IMR-90 (cell line): ENCODE measurements around the gene RHPN2. TPM values are rescaled to one million over a fixed set of nuclear protein-coding genes. Genes with fewer than 3 reads are reported as not detected.

Source experiments
- ATAC-seq: fragments of 200-7000 bp; cut with Tn5 transposase; 2 replicates; pipeline ENCODE4 v1.9.1; 2020; ENCODE audit warnings: low read depth, mild to moderate bottlenecking, moderate library complexity
- BruUV-seq: library from RNA; stranded (reverse); fragments of 400-500 nt; replicated peaks from 2 replicates; lab custom pipeline; 2021; lab: Mats Ljungman, UMichigan
- CTCF ChIA-PET: fragments of 300-600 bp; formaldehyde crosslinking; extraction: SDS; loops from one replicate; lab custom pipeline; 2021; ENCODE audit warnings: antibody characterized with exemption; lab: Yijun Ruan, JAX
- POLR2A ChIA-PET: fragments of 300-600 bp; sonication (Branson Sonifier 250); formaldehyde crosslinking; loops from one replicate; lab custom pipeline; 2022; ENCODE audit warnings: antibody characterized with exemption; ENCODE audit not compliant: unreplicated experiment; lab: Charles Lee
- DNase-seq: peaks from one replicate; pipeline ENCODE4 v3.0.0; 2013
- H2AFZ ChIP-seq: replicated peaks from 2 replicates; pipeline ENCODE3; 2013; ENCODE audit warnings: low read length, mild to moderate bottlenecking; ENCODE audit not compliant: poor library complexity
- H2AK5ac ChIP-seq: 2 replicates; pipeline ENCODE4 v1.6.1; 2013; ENCODE audit warnings: low read depth, low read length, inconsistent platforms
- H2AK9ac ChIP-seq: replicated peaks from 2 replicates; pipeline ENCODE3; 2013; ENCODE audit warnings: mild to moderate bottlenecking, low read depth, low read length, moderate library complexity; ENCODE audit not compliant: poor library complexity
- H2BK120ac ChIP-seq: 2 replicates; pipeline ENCODE4 v1.6.1; 2013; ENCODE audit warnings: low read depth, low read length, inconsistent platforms
- H2BK15ac ChIP-seq: 3 replicates; pipeline ENCODE4 v1.6.1; 2013; ENCODE audit warnings: low read depth, low read length, inconsistent platforms
- H2BK20ac ChIP-seq: 2 replicates; pipeline ENCODE4 v1.6.1; 2013; ENCODE audit warnings: low read depth, mild to moderate bottlenecking, inconsistent platforms, low read length, moderate library complexity
- H2BK5ac ChIP-seq: 2 replicates; pipeline ENCODE4 v1.6.1; 2013; ENCODE audit warnings: mild to moderate bottlenecking, low read depth, low read length, inconsistent platforms; ENCODE audit not compliant: poor library complexity, severe bottlenecking
- H3K14ac ChIP-seq: replicated peaks from 2 replicates; pipeline ENCODE4 v1.6.1; 2013; ENCODE audit warnings: low read depth, low read length, inconsistent platforms
- H3K18ac ChIP-seq: 2 replicates; pipeline ENCODE4 v1.6.1; 2013; ENCODE audit warnings: low read depth, low read length, control low read depth
- H3K23ac ChIP-seq: 2 replicates; pipeline ENCODE4 v1.6.1; 2013; ENCODE audit warnings: low read depth, low read length, inconsistent platforms
- H3K27ac ChIP-seq: 2 replicates; pipeline ENCODE4 v1.5.1; 2013; ENCODE audit warnings: mild to moderate bottlenecking, control low read depth, low read length; ENCODE audit not compliant: insufficient read depth
- H3K27me3 ChIP-seq: 2 replicates; pipeline ENCODE4 v1.6.1; 2013; ENCODE audit warnings: low read length; ENCODE audit not compliant: control insufficient read depth, insufficient read depth
- H3K36me3 ChIP-seq: 2 replicates; pipeline ENCODE4 v1.6.1; 2013; ENCODE audit warnings: low read length, mixed read lengths; ENCODE audit not compliant: control insufficient read depth, insufficient read depth
- H3K4ac ChIP-seq: 2 replicates; pipeline ENCODE4 v1.6.1; 2013; ENCODE audit warnings: low read depth, low read length, inconsistent platforms
- H3K4me1 ChIP-seq: 2 replicates; pipeline ENCODE4 v1.6.1; 2013; ENCODE audit warnings: low read length, mixed read lengths; ENCODE audit not compliant: control insufficient read depth, insufficient read depth
- H3K4me2 ChIP-seq: 2 replicates; pipeline ENCODE4 v1.6.1; 2013; ENCODE audit warnings: low read depth, mild to moderate bottlenecking, control low read depth, low read length, moderate library complexity
- H3K4me3 ChIP-seq: 2 replicates; pipeline ENCODE4 v1.5.1; 2013; ENCODE audit warnings: low read depth, mild to moderate bottlenecking, control low read depth, low read length, moderate library complexity; ENCODE audit not compliant: insufficient read depth
- H3K56ac ChIP-seq: 2 replicates; pipeline ENCODE4 v1.6.1; 2013; ENCODE audit warnings: low read length, inconsistent platforms; ENCODE audit not compliant: insufficient read depth; ENCODE audit errors: extremely low read depth
- H3K79me1 ChIP-seq, 2 experiments: 2 replicates each; pipeline ENCODE4 v1.6.1; 2013; ENCODE audit warnings: low read length in 2 of 2, inconsistent platforms in 1 of 2, low read depth in 1 of 2
- H3K9ac ChIP-seq: 2 replicates; pipeline ENCODE4 v1.6.1; 2013; ENCODE audit warnings: low read depth, low read length, control low read depth
- H3K9me1 ChIP-seq: 2 replicates; pipeline ENCODE4 v1.6.1; 2013; ENCODE audit warnings: low read length, inconsistent platforms; ENCODE audit not compliant: insufficient read depth
- H3K9me3 ChIP-seq: 2 replicates; pipeline ENCODE4 v1.6.1; 2013; ENCODE audit warnings: low read length; ENCODE audit not compliant: control insufficient read depth, insufficient read depth
- H4K20me1 ChIP-seq: 2 replicates; pipeline ENCODE4 v1.6.1; 2013; ENCODE audit warnings: low read length, inconsistent platforms; ENCODE audit not compliant: insufficient read depth
- H4K5ac ChIP-seq: 2 replicates; pipeline ENCODE4 v1.6.1; 2013; ENCODE audit warnings: mild to moderate bottlenecking, low read depth, low read length, control low read depth
- H4K8ac ChIP-seq, 2 experiments: 2 replicates each; pipeline ENCODE4 v1.6.1; 2013; ENCODE audit warnings: low read depth in 2 of 2, low read length in 2 of 2, control low read depth in 1 of 2, inconsistent platforms in 1 of 2
- H4K91ac ChIP-seq: 2 replicates; pipeline ENCODE4 v1.6.1; 2013; ENCODE audit warnings: low read depth, low read length, inconsistent platforms; ENCODE audit not compliant: insufficient read depth
- CHD1 ChIP-seq: IDR thresholded peaks from 2 replicates; pipeline ENCODE4 v1.6.1; 2012; ENCODE audit warnings: low read depth, low read length, improper control_type of control experiment
- FOS ChIP-seq: fragments of 150-350 bp; IDR thresholded peaks from 2 replicates; pipeline ENCODE4 v1.6.1; 2016; ENCODE audit warnings: low read depth, low read length
- MAZ ChIP-seq: IDR thresholded peaks from 2 replicates; pipeline ENCODE4 v1.6.1; 2012; ENCODE audit warnings: low read depth, mild to moderate bottlenecking, low read length, improper control_type of control experiment, moderate library complexity, borderline replicate concordance
- MXI1 ChIP-seq: IDR thresholded peaks from 2 replicates; pipeline ENCODE4 v1.6.1; 2012; ENCODE audit warnings: low read depth, mild to moderate bottlenecking, low read length, moderate library complexity, borderline replicate concordance
- NFE2L2 ChIP-seq: fragments of 150-350 bp; IDR thresholded peaks from 2 replicates; pipeline ENCODE4 v1.6.1; 2016; ENCODE audit warnings: low read depth, mild to moderate bottlenecking, low read length
- POLR2A ChIP-seq: IDR thresholded peaks from 2 replicates; pipeline ENCODE4 v1.6.1; 2012; ENCODE audit warnings: mild to moderate bottlenecking, low read depth, low read length
- RAD21 ChIP-seq: IDR thresholded peaks from 2 replicates; pipeline ENCODE4 v1.6.1; 2012; ENCODE audit warnings: low read length, improper control_type of control experiment
- RCOR1 ChIP-seq: IDR thresholded peaks from 2 replicates; pipeline ENCODE4 v1.6.1; 2012; ENCODE audit warnings: mild to moderate bottlenecking, low read length, improper control_type of control experiment; ENCODE audit not compliant: insufficient replicate concordance
- RFX5 ChIP-seq: IDR thresholded peaks from 2 replicates; pipeline ENCODE4 v1.8.0; 2012; ENCODE audit warnings: low read depth, mild to moderate bottlenecking, low read length, moderate library complexity
- SMC3 ChIP-seq: fragments of 150-350 bp; IDR thresholded peaks from 2 replicates; pipeline ENCODE4 v1.6.1; 2016; ENCODE audit warnings: low read depth, mild to moderate bottlenecking, antibody characterized with exemption, low read length, moderate library complexity
- USF2 ChIP-seq: fragments of 150-350 bp; IDR thresholded peaks from 2 replicates; pipeline ENCODE4 v1.6.1; 2017; ENCODE audit warnings: mild to moderate bottlenecking, antibody characterized with exemption, low read length, low read depth
- WGBS, 2 experiments: methylation state at CpG; one replicate each; pipeline versions ENCODE4 v1.1.5 to v1.1.7; 2013; ENCODE audit warnings: missing lambda C conversion rate in 2 of 2; ENCODE audit not compliant: insufficient read length in 1 of 2; ENCODE audit errors: extremely low coverage in 2 of 2; 5-methylcytosine and 5-hydroxymethylcytosine counted together
- dilution Hi-C: fragments of 300-500 bp; cut with HindIII; formaldehyde crosslinking; loops from one replicate; pipeline ENCODE4 v1.14.3; 2018; ENCODE audit warnings: low sequenced_read_pairs; ENCODE audit not compliant: unreplicated experiment
- in situ Hi-C: fragments of 300-500 bp; cut with MboI; formaldehyde crosslinking; loops from 3 replicates; pipeline ENCODE4 v1.14.3; 2019; ENCODE audit warnings: low sequenced_read_pairs, inconsistent platforms, mixed read lengths
- intact Hi-C: fragments of 100-400 bp; cut with micrococcal nuclease; formaldehyde crosslinking; loops from 2 replicates; pipeline ENCODE4 v1.10.0; 2022
- polyA plus RNA-seq, 3 experiments: library from polyadenylated mRNA; depleted of rRNA; stranded (reverse); fragments of >200 nt; gene quantifications; 2 replicates each; pipeline ENCODE4 v1.2.3, GENCODE V29; 2012; ENCODE audit warnings: low replicate concordance in 1 of 3
- total RNA-seq: library from RNA; depleted of rRNA; stranded (reverse); fragments of >200 nt; gene quantifications from 2 replicates; pipeline ENCODE4 v1.2.3, GENCODE V29; 2012

The RHPN2 gene
- total and polyA plus RNA-seq, 2 of the 4 experiments (the other 2 are of a cell fraction) = 2.3 to 4.0 TPM

GRCh38 chr19:33062902-33063301 lies 1.8 kb downstream of the RHPN2 start:
- H3K9me3 ChIP-seq = no peaks in the 10 kb centered on the region
- H3K23ac ChIP-seq = no peak overlapping the region
- H3K4me3 ChIP-seq = no peak overlapping the region
- H3K36me3 ChIP-seq = no peaks in the 10 kb centered on the region
- DNase-seq = no peak
- intact Hi-C loops (no loop called here), in situ Hi-C loops (no loop called here), dilution Hi-C loops (no loop called here)
- no peak overlapping the region for H4K8ac ChIP-seq
- H3K14ac ChIP-seq = no peak overlapping the region
- H2AFZ ChIP-seq = no peak overlapping the region
- BruUV-seq = no TSS peak
- no peak overlapping the region for H3K4ac ChIP-seq
- H3K79me1 ChIP-seq = peaks cover 0 to 6% of the 10 kb centered on the region in 2 experiments; a peak in 1 of 4 replicates
- H2BK5ac ChIP-seq = no peak overlapping the region
- no peak overlapping the region for H2BK20ac ChIP-seq
- no peak overlapping the region for H2AK9ac ChIP-seq
- ChIA-PET CTCF (no interaction called here), POLR2A (no interaction called here)
- H3K4me2 ChIP-seq = no peak overlapping the region
- no peak overlapping the region for H3K18ac ChIP-seq
- H3K27ac ChIP-seq = no peak overlapping the region
- no peak overlapping the region for H2AK5ac ChIP-seq
- no peak for ATAC-seq
- 70% methylated on average over 2 of the region's 5 CpGs; no CpG with 5 or more reads in 1 of the 2 experiments for WGBS, 2 experiments
- no peak overlapping the region for H4K5ac ChIP-seq
- H3K4me1 ChIP-seq = no peaks in the 10 kb centered on the region
- no peak overlapping the region for H3K9ac ChIP-seq
- no peaks in the 10 kb centered on the region for H3K9me1 ChIP-seq
- H4K91ac ChIP-seq = no peak overlapping the region
- H3K27me3 ChIP-seq = peaks cover 5% of the 10 kb centered on the region; the same call in 1 of the 2 replicates
- TF ChIP-seq NFE2L2 (no peak), USF2 (no peak), RCOR1 (no peak), CHD1 (no peak), RAD21 (no peak), POLR2A (no peak), MAZ (no peak), SMC3 (no peak), RFX5 (no peak), FOS (no peak), MXI1 (no peak)
- H2BK15ac ChIP-seq = no peak overlapping the region
- H3K56ac ChIP-seq = no peak overlapping the region
- no peak overlapping the region for H2BK120ac ChIP-seq
- H4K20me1 ChIP-seq = peaks cover 4% of the 10 kb centered on the region; the same call in 1 of the 2 replicates
